HL-60 (cell line): ENCODE data around the gene LARP4B.

Experiments used
- POLR2AphosphoS5 ChIP-seq: IDR thresholded peaks from 2 replicates; pipeline ENCODE4 v1.6.1; 2012; ENCODE audit warnings: low read depth
- TF ChIP-seq, protein P1 (sequence below): IDR thresholded peaks from one replicate; pipeline ENCODE4 v1.5.1; 2011; ENCODE audit warnings: low read length, control low read depth, inconsistent platforms; ENCODE audit not compliant: insufficient read depth
- TF ChIP-seq, protein P2 (sequence below): IDR thresholded peaks from 2 replicates; pipeline ENCODE4 v1.6.1; 2012; ENCODE audit warnings: low read depth; ENCODE audit not compliant: insufficient replicate concordance

GRCh38 chr10:929960-930624 lies 1.4 kb downstream of the LARP4B start:
- no peak for TF ChIP-seq POLR2AphosphoS5
- TF ChIP-seq, protein P1, sequence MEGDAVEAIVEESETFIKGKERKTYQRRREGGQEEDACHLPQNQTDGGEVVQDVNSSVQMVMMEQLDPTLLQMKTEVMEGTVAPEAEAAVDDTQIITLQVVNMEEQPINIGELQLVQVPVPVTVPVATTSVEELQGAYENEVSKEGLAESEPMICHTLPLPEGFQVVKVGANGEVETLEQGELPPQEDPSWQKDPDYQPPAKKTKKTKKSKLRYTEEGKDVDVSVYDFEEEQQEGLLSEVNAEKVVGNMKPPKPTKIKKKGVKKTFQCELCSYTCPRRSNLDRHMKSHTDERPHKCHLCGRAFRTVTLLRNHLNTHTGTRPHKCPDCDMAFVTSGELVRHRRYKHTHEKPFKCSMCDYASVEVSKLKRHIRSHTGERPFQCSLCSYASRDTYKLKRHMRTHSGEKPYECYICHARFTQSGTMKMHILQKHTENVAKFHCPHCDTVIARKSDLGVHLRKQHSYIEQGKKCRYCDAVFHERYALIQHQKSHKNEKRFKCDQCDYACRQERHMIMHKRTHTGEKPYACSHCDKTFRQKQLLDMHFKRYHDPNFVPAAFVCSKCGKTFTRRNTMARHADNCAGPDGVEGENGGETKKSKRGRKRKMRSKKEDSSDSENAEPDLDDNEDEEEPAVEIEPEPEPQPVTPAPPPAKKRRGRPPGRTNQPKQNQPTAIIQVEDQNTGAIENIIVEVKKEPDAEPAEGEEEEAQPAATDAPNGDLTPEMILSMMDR, result no peak
- TF ChIP-seq, protein P2, sequence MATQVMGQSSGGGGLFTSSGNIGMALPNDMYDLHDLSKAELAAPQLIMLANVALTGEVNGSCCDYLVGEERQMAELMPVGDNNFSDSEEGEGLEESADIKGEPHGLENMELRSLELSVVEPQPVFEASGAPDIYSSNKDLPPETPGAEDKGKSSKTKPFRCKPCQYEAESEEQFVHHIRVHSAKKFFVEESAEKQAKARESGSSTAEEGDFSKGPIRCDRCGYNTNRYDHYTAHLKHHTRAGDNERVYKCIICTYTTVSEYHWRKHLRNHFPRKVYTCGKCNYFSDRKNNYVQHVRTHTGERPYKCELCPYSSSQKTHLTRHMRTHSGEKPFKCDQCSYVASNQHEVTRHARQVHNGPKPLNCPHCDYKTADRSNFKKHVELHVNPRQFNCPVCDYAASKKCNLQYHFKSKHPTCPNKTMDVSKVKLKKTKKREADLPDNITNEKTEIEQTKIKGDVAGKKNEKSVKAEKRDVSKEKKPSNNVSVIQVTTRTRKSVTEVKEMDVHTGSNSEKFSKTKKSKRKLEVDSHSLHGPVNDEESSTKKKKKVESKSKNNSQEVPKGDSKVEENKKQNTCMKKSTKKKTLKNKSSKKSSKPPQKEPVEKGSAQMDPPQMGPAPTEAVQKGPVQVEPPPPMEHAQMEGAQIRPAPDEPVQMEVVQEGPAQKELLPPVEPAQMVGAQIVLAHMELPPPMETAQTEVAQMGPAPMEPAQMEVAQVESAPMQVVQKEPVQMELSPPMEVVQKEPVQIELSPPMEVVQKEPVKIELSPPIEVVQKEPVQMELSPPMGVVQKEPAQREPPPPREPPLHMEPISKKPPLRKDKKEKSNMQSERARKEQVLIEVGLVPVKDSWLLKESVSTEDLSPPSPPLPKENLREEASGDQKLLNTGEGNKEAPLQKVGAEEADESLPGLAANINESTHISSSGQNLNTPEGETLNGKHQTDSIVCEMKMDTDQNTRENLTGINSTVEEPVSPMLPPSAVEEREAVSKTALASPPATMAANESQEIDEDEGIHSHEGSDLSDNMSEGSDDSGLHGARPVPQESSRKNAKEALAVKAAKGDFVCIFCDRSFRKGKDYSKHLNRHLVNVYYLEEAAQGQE, result no peak
